HEK293 (cell line): ENCODE measurements around the gene FOXO3.

Source experiments
- ATF2 ChIP-seq: fragments of 450-650 bp; formaldehyde crosslinking; IDR thresholded peaks from 2 replicates; pipeline ENCODE4 v1.5.1; 2016; ENCODE audit warnings: missing biosample characterization, missing genetic modification characterization, low read depth
- BCL11A ChIP-seq: fragments of 450-650 bp; formaldehyde crosslinking; IDR thresholded peaks from 2 replicates; pipeline ENCODE4 v1.5.1; 2016; ENCODE audit warnings: low read depth, missing biosample characterization, missing genetic modification characterization
- CTCF ChIP-seq: fragments of 450-650 bp; formaldehyde crosslinking; IDR thresholded peaks from 2 replicates; pipeline ENCODE4 v1.5.1; 2016; ENCODE audit warnings: missing biosample characterization, missing genetic modification characterization
- GLIS1 ChIP-seq: fragments of 450-650 bp; formaldehyde crosslinking; IDR thresholded peaks from 2 replicates; pipeline ENCODE4 v1.5.1; 2016; ENCODE audit warnings: missing biosample characterization, missing genetic modification characterization
- KLF16 ChIP-seq: fragments of 450-650 bp; formaldehyde crosslinking; IDR thresholded peaks from 2 replicates; pipeline ENCODE4 v1.5.1; 2017; ENCODE audit warnings: missing biosample characterization, missing genetic modification characterization
- PBX3 ChIP-seq: sonication (generic); formaldehyde crosslinking; IDR thresholded peaks from 2 replicates; pipeline ENCODE4 v1.8.1; 2022; ENCODE audit warnings: mild to moderate bottlenecking, moderate library complexity, missing genetic modification reagents
- SETDB1 ChIP-seq: IDR thresholded peaks from one replicate; pipeline ENCODE4 v1.6.1; 2017; ENCODE audit warnings: mild to moderate bottlenecking, low read length, moderate library complexity, mixed read lengths; ENCODE audit not compliant: insufficient read length
- ZNF292 ChIP-seq: fragments of 450-650 bp; formaldehyde crosslinking; IDR thresholded peaks from 2 replicates; pipeline ENCODE4 v1.5.1; 2016; ENCODE audit warnings: low read depth, missing biosample characterization, missing genetic modification characterization, borderline replicate concordance
- ZNF324 ChIP-seq: fragments of 450-650 bp; formaldehyde crosslinking; IDR thresholded peaks from 2 replicates; pipeline ENCODE4 v1.5.1; 2016; ENCODE audit warnings: missing biosample characterization, missing genetic modification characterization
- ZNF449 ChIP-seq: fragments of 450-650 bp; formaldehyde crosslinking; IDR thresholded peaks from 2 replicates; pipeline ENCODE4 v1.5.1; 2017; ENCODE audit warnings: missing biosample characterization, mild to moderate bottlenecking, missing genetic modification characterization, moderate library complexity
- ZNF510 ChIP-seq: fragments of 450-650 bp; formaldehyde crosslinking; IDR thresholded peaks from 2 replicates; pipeline ENCODE4 v1.5.1; 2018; ENCODE audit warnings: mild to moderate bottlenecking, missing genetic modification characterization, missing biosample characterization; ENCODE audit not compliant: insufficient replicate concordance

- TF ChIP-seq ZNF449 (tag by site-specific recombination) = no peak
- TF ChIP-seq CTCF (tag by site-specific recombination) = no peak
- TF ChIP-seq KLF16 = no peak
- TF ChIP-seq GLIS1 (tag by site-specific recombination) = no peak
- TF ChIP-seq SETDB1 = no peak
- TF ChIP-seq ZNF324 = no peak
- TF ChIP-seq ATF2 (tag by site-specific recombination) = no peak
- no peak for TF ChIP-seq ZNF292 (tag by site-specific recombination)
- no peak for TF ChIP-seq BCL11A (tag by site-specific recombination)
- TF ChIP-seq ZNF510 = no peak
- TF ChIP-seq PBX3 (CRISPR knock-in tag) = no peak
Measured at GRCh38 chr6:108598305-108598863, 37.7 kb downstream of the FOXO3 start.
